ENCODE results near the gene GRIA1.

DNA sequence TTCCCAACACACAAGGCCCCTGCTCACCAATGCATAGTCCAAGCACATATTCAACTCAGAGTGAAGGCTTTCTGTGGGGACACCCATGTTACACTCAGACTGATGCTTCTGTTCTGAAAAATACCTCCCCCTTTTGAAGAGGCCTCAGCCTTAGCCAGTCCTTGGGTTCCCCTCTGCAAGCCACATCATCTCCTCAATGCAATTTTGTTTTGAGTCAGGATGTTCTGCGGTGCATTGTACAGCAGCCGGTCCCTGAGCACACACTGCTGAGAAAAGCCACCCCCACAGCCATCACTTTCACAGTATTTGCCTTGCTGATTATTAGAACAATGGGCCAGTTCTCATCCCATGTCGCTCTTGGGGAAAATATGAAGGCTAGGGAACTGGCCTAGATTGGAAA, 307.0 kb downstream of the GRIA1 start:
- no peak for TF ChIP-seq FOXM1 (IDR thresholded peaks at IDR 0.05; ENCODE audit: borderline replicate concordance, low read depth)
- TF ChIP-seq TAF1 (IDR thresholded peaks at IDR 0.05; ENCODE audit: low read depth), result no peak
- TF ChIP-seq CEBPB (IDR thresholded peaks at IDR 0.05), result no peak
- no peak for TF ChIP-seq REST (IDR thresholded peaks at IDR 0.05; ENCODE audit: low read depth)
- TF ChIP-seq RAD21 (IDR thresholded peaks at IDR 0.05; ENCODE audit: low read depth), result no peak
- TF ChIP-seq, protein P1, sequence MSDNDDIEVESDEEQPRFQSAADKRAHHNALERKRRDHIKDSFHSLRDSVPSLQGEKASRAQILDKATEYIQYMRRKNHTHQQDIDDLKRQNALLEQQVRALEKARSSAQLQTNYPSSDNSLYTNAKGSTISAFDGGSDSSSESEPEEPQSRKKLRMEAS (IDR thresholded peaks at IDR 0.05), result no peak
- TF ChIP-seq TEAD4 (IDR thresholded peaks at IDR 0.05), result no peak
- no peak for TF ChIP-seq CREB1 (IDR thresholded peaks at IDR 0.05; ENCODE audit: low read depth)
- no peak for TF ChIP-seq YY1 (IDR thresholded peaks at IDR 0.05; ENCODE audit: low read depth)
- no peak for TF ChIP-seq EP300 (IDR thresholded peaks at IDR 0.05; ENCODE audit: borderline replicate concordance)
- TF ChIP-seq NFIC (IDR thresholded peaks at IDR 0.05), result no peak
- no peak for TF ChIP-seq EGR1 (IDR thresholded peaks at IDR 0.05)
